PC-3 (cell line): ENCODE measurements around the gene SCLY.

Experiments
- CTCF ChIP-seq: fragments of 300-600 bp; sonication (generic); conservative IDR thresholded peaks from 2 replicates; pipeline ENCODE4 v1.5.1; 2017; ENCODE audit warnings: antibody characterized with exemption, low read depth, mild to moderate bottlenecking, low read length
- EZH2 ChIP-seq: fragments of 300-600 bp; sonication (generic); IDR thresholded peaks from one replicate; pipeline ENCODE4 v1.6.1; 2017; ENCODE audit warnings: antibody characterized with exemption, mild to moderate bottlenecking, low read length; ENCODE audit not compliant: unreplicated experiment

GRCh38 chr2:238027591-238028415, 33.0 kb upstream of the SCLY start:
- TF ChIP-seq CTCF (no peak), EZH2 (no peak)
